Neuron (in vitro differentiated cells): ENCODE data around the gene SYK.
"Not testable (repeated sequence)": the region's sequence is repeated elsewhere in the genome, so short reads cannot be mapped to it uniquely, and the experiment has no call there.

Source experiments
- H2AFZ ChIP-seq: one replicate; pipeline ENCODE4 v1.6.1; 2013; ENCODE audit warnings: low read depth, mild to moderate bottlenecking, inconsistent platforms, low read length, moderate library complexity
- H3K27me3 ChIP-seq: one replicate; pipeline ENCODE4 v1.6.1; 2013; ENCODE audit warnings: low read length; ENCODE audit not compliant: insufficient read depth
- H3K36me3 ChIP-seq: one replicate; pipeline ENCODE4 v1.6.1; 2013; ENCODE audit warnings: low read length; ENCODE audit not compliant: insufficient read depth
- H3K4me1 ChIP-seq: one replicate; pipeline ENCODE4 v1.6.1; 2013; ENCODE audit warnings: low read length; ENCODE audit not compliant: insufficient read depth
- H3K4me3 ChIP-seq: 2 replicates; pipeline ENCODE4 v1.5.1; 2013; ENCODE audit warnings: mild to moderate bottlenecking, low read length, moderate library complexity
- H3K9me3 ChIP-seq: one replicate; pipeline ENCODE4 v1.6.1; 2013; ENCODE audit warnings: low read length

Gene SYK

DNA sequence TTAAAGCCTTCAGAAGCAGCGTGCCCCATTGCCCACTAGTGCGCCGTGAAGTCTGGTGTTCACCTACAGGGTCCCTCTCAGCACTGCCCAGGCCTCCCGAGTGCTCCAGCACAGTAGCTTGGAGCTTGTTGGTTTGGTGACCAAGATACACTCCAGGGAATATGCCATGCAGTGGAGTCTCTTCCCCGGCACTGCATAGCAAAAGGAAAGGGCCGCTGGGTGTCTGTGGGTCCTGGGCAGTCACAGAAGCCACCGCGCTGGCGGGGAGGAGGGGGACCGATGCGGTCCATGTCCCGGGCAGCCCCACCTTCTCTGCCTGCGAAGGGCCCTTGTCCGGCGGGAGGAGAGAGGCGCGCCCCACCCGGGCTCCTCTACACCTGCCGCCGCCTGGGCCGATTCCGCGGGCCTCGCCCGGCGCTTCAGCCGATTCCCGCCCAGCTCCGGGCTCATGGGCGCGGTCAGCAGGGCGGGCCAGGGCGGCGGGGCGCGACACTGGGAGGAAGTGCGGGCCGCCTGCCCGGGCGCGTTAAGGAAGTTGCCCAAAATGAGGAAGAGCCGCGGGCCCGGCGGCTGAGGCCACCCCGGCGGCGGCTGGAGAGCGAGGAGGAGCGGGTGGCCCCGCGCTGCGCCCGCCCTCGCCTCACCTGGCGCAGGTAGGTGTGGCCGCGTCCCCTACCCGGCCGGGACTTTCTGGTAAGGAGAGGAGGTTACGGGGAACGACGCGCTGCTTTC is at the start of gene SYK:
Gene SYK (plus strand): TSS at position 579 of the 732 bp plus-strand sequence. CDS start 42,080 bp downstream, outside the sequence.
- Histone ChIP-seq H2AFZ (no peak within 1 kb of the TSS), H3K27me3 (peaks cover 55% of the 10 kb centered on the region), H3K4me1 (no peaks in the 10 kb centered on the region), H3K4me3 (no peak within 1 kb of the TSS), H3K36me3 (no peaks in the 10 kb centered on the region), H3K9me3 (peaks cover 3% of the 10 kb centered on the region)

DNA sequence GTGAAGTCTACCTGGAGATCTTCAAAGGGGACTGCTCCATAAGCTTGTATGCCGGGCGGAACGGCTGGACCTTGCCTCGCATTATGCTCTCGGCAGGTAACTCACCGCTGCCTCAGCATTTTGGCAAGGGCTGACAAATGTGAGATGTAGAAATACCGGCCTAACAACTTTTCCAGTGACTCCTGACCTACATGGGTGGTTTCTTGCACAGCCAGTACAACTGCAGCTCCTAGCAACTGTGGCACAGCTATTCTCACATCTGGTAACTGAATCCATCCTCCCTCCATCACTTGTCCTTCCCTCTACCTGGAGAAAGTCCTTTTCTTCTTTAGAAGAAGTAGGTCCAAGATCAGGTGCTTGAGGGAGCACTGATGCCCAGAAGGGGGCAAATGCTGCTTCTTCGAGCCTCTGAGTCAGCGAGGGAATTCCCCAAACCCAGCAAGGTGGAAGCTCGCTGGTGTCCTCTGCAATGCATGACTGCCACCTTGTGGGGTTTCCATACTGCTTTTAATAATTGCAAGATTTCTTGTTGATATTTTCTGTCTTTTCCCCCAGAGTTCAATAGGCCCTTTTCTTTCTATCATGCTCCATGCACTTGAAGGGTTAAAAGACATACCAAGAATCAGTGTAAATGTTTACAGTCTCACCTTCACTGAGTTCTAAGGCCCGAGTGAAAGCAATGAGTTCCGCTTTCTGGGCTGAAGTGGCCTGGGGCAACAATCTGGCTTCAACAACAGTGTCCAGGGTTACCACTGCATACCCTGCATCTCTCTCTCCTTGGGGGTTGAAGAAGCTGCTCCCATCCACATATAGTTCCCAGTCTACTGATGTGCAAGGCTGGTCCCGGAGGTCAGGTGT is 45.9 kb upstream of the SYK start:
- not testable (repeated sequence) for H3K4me1 ChIP-seq, H3K36me3 ChIP-seq, H3K27me3 ChIP-seq, H3K9me3 ChIP-seq, H3K4me3 ChIP-seq, H2AFZ ChIP-seq

DNA sequence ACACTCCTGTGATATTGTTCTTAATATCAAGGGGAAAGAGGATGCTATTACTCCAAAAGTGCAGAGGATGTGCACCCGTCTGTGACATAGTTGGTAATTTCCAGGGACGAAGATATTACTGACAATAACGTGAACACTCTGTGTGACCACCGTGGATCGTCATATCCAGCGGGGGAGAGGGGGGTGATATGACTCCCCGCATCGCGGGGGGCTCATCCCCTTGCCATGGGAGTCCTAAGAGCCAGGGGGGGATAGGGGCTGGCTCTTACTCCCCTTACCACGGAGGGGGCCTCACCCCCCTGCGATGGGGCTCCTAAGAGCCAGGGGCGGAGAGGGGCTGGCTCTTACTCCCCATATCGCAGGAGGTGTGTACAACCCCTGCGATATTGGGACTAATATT is 41.0 kb upstream of the SYK start:
- H3K9me3 ChIP-seq, H3K4me3 ChIP-seq, H3K4me1 ChIP-seq, H3K36me3 ChIP-seq, H2AFZ ChIP-seq, H3K27me3 ChIP-seq: not testable (repeated sequence)

DNA sequence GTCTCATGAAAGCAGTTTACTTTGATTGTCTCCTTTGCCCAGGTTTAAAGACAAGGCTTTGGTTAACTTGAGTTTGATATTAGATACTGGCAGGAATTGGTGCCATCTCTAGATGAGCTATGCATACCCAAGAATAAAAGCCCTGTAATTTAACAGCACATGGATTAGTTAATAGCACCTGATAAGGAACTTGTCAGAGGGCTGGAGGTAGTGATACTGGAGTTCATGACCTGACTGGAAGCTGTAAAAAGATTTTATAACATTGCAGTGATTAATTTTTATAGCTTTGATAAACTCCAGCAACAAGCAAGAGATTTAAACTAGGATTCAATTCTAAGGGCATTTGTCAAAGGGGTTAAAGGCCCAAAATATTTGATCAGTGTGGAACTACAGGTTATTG is 34.9 kb upstream of the SYK start:
- H3K4me3 ChIP-seq: no peak overlapping the region
- no peaks in the 10 kb centered on the region for H3K27me3 ChIP-seq
- no peaks in the 10 kb centered on the region for H3K4me1 ChIP-seq
- no peaks in the 10 kb centered on the region for H3K36me3 ChIP-seq
- H3K9me3 ChIP-seq: peaks cover 7% of the 10 kb centered on the region
- no peak overlapping the region for H2AFZ ChIP-seq

DNA sequence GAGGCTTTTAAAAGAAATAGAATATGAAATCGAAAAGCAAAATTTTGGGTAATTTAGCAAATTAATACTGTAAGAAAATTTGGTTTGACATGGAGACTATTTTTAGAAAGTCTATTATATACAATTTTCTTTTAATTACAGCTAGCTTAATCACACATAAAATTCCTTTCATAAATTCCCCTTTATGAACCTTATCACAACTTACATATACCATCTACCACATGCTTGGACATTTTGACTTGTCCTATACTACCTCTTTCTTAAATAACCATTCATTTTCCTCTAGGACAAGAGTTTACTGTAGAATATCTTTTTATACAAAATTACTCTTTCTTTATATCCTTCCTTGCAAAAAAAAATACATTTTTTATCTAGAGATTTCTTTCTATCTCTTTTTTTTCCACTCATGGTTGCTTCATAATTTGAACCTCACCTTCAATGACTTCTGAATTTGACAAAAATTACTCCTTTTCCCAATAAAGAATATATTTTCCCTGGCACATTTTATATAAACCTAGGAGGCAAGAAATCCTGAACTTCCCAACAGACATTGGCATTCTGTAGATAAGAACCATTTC is 34.0 kb upstream of the SYK start:
- no peaks in the 10 kb centered on the region for H3K36me3 ChIP-seq
- no peak overlapping the region for H2AFZ ChIP-seq
- no peaks in the 10 kb centered on the region for H3K27me3 ChIP-seq
- peaks cover 7% of the 10 kb centered on the region for H3K9me3 ChIP-seq
- no peaks in the 10 kb centered on the region for H3K4me1 ChIP-seq
- H3K4me3 ChIP-seq: no peak overlapping the region

DNA sequence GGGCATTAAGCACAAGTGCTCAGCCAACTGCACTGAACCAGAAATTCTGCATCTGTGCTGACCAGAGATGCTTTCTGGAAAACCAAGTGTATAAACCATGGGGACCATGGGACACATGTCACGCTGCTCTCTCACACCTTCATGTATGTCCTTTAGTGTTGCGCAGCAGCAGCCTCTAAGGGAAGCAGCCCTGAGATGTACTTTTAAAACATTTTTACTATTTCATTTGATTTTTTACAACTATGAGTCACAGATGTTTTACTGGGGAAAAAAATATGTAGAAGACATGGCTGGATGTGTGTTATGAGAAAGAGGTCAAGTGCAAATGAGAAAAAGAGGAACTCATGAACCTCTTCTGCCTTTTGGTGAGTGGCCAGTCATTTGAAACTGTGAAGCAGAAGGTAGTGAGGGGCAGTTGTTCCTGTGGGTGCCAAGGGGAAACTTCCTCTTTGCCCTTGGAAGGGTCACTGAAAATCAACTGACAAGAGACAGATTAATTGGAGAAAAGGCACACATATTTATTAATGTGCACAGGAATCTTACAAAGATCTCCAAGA is 31.4 kb upstream of the SYK start:
- H3K27me3 ChIP-seq: no peaks in the 10 kb centered on the region
- no peak overlapping the region for H3K4me3 ChIP-seq
- H2AFZ ChIP-seq: no peak overlapping the region
- peaks cover 7% of the 10 kb centered on the region for H3K9me3 ChIP-seq
- H3K36me3 ChIP-seq: no peaks in the 10 kb centered on the region
- H3K4me1 ChIP-seq: no peaks in the 10 kb centered on the region

DNA sequence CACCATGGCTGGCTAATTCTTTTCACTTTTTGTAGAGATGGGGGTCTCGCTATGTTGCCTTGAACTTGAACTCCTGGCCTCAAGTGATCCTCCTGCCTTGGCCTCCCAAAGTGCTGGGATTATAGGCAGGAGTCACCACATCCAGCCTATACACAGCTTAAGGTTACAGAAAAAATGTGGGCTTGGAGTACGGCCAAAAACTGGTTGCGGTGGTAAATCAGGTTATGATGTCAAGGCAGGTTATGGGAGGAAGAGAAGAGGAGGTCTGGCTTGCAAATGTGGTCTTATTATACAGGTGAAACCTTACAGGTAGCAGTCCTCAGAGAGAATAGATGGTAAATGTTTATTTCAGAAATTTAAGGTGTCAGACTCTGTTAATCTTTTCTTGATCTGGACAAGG is 30.7 kb upstream of the SYK start:
- H3K27me3 ChIP-seq: no peaks in the 10 kb centered on the region
- no peak overlapping the region for H3K4me3 ChIP-seq
- H3K4me1 ChIP-seq: no peaks in the 10 kb centered on the region
- no peak overlapping the region for H2AFZ ChIP-seq
- H3K9me3 ChIP-seq: peaks cover 7% of the 10 kb centered on the region
- H3K36me3 ChIP-seq: no peaks in the 10 kb centered on the region

DNA sequence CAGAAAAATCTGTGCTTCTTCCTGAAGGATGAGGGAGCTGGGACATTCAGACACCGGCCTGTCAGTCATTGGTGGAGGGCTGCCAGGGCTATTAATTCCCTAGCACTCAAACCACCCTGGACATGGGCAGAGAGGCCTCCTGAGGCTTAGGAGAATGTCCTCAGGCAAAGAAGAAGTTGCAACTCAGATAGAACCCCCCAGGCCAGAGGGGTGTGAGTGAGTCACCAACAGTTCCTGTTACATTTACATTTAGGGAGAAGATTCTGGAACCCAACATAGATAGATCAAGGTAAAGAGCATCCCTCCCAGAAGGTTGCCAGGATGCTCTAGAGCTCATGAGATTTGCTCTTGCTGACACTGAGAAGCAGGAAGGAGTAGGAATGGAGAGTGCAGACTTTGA is 29.2 kb upstream of the SYK start:
- Histone ChIP-seq H2AFZ (no peak overlapping the region), H3K36me3 (no peaks in the 10 kb centered on the region), H3K4me1 (no peaks in the 10 kb centered on the region), H3K9me3 (peaks cover 7% of the 10 kb centered on the region), H3K4me3 (no peak overlapping the region), H3K27me3 (no peaks in the 10 kb centered on the region)

DNA sequence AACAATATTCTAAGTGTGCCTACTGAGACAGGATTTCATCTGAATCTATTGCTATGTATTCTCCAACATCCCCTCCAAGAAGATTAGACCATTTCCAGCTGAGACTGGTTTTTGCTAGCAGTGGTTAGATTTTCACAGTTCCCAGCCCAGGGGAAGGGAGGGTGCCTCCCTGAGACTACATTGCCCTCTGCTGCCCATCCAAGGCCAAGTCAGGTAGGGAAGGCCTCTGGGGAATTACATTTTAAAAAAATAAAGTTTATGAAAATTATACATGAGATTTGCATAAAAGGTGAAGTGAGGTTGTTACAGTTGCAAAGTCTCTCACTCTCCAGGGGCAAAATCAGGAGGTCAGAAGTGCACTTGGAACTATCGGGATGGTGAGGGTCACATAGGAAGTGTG is 28.0 kb upstream of the SYK start:
- H3K9me3 ChIP-seq: peaks cover 3% of the 10 kb centered on the region
- no peaks in the 10 kb centered on the region for H3K36me3 ChIP-seq
- H3K4me3 ChIP-seq: no peak overlapping the region
- no peak overlapping the region for H2AFZ ChIP-seq
- H3K4me1 ChIP-seq: peaks cover 3% of the 10 kb centered on the region
- no peaks in the 10 kb centered on the region for H3K27me3 ChIP-seq

DNA sequence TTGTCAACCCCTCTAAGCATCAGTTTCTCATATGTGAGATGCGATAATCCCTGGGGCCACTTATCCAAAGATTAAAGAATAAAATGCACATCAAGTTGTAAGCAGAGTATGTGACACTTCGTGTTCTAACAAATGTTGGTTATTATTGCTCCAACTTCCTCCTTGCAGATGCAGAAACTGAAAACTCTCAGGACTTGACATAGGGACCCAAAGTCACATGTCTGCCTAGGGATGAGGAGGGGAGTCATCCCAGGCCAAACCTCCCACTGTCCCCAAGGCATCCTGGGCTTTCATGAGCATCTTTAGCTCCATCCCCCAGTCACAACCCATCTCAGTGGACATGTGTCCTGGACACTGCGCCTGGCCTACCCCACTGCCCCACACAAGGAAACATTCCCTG is 27.5 kb upstream of the SYK start:
- H3K9me3 ChIP-seq: peaks cover 1% of the 10 kb centered on the region
- H2AFZ ChIP-seq: no peak overlapping the region
- H3K4me1 ChIP-seq: peaks cover 7% of the 10 kb centered on the region
- no peak overlapping the region for H3K4me3 ChIP-seq
- H3K36me3 ChIP-seq: no peaks in the 10 kb centered on the region
- no peaks in the 10 kb centered on the region for H3K27me3 ChIP-seq

DNA sequence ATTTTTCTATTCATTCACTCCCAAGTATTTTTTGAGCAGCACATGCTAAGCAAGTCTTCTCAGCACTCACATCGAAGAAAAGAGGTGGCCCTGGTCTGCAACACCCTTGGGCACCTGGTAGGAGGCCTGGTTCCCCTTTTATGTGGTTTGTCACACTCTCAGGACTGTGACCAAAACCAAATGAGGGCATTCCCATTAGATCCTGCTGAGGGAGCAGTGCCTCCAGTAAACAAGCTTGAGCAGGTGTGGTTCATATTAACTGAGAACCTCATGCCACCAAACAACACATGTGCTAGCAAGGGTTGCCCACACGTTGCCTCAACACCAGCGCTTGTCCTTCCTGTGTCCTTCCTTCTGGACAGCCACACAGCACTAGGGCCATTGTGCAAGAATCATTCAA is 26.9 kb upstream of the SYK start:
- peaks cover 8% of the 10 kb centered on the region for H3K4me1 ChIP-seq
- H3K27me3 ChIP-seq: no peaks in the 10 kb centered on the region
- H3K4me3 ChIP-seq: no peak overlapping the region
- H3K9me3 ChIP-seq: peaks cover 1% of the 10 kb centered on the region
- H2AFZ ChIP-seq: no peak overlapping the region
- H3K36me3 ChIP-seq: no peaks in the 10 kb centered on the region

DNA sequence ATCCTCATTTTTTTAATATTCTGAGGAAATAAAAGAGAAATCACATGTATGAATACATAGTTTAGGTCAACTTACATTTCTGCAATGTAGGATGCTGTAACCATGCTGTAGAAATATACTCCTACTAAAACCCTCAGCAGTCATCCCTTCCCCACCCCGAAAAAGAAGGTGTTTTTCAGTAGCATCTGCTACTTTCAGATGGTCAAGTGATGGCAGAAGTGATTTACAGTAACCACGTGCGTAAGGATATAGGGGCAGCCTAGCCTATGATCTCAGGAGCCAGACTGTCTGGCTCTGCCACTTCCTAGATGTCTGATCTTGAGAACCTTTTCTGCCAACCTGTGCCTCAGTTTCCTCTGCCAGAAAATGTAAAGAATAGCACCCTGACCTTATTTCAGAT is 26.0 kb upstream of the SYK start:
- Histone ChIP-seq H3K27me3 (no peaks in the 10 kb centered on the region), H2AFZ (no peak overlapping the region), H3K9me3 (no peaks in the 10 kb centered on the region), H3K36me3 (no peaks in the 10 kb centered on the region), H3K4me1 (peaks cover 8% of the 10 kb centered on the region), H3K4me3 (no peak overlapping the region)

DNA sequence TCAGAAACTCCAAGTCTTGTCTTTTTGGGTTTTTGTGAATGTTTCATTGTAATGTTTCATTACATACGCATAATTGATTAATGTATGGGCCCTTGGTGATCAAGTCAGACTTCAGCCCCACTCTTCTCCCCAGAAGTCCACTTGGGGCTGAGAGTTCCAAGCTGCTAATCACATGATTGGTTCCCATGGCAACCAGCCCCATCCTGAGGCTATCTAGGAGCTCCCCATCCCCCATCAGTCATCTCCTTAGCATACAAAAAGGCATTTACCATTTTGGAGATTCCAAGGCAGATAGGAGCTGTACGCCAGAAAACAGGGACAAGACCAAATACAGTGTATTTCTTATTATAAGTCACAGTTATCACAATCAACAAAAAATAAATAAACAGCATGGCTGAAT is 22.9 kb upstream of the SYK start:
- Histone ChIP-seq H3K36me3 (no peaks in the 10 kb centered on the region), H2AFZ (no peak overlapping the region), H3K27me3 (no peaks in the 10 kb centered on the region), H3K4me3 (no peak overlapping the region), H3K9me3 (no peaks in the 10 kb centered on the region), H3K4me1 (peaks cover 8% of the 10 kb centered on the region)
